Activated T-helper 17 cell treated with anti-CD3 and anti-CD28 coated beads, Interleukin-2, amount 50 U/mL, for 72 hours (primary cell): ENCODE data around the gene CDC42BPB. TPM values are rescaled to one million over a fixed set of nuclear protein-coding genes. Genes with fewer than 3 reads are reported as not detected.

Experiments used
- ATAC-seq: fragments of 150-1000 bp; cut with Tn5 transposase; replicated peaks from 2 replicates; pipeline ENCODE4 v1.10.0; 2021; ENCODE audit warnings: mild to moderate bottlenecking, moderate library complexity
- H3K27ac Mint-ChIP-seq: one replicate; pipeline ENCODE4 v1.8.0; 2022; ENCODE audit warnings: mixed read lengths
- H3K27me3 Mint-ChIP-seq: one replicate; pipeline ENCODE4 v1.8.0; 2022; ENCODE audit warnings: mixed read lengths
- H3K36me3 Mint-ChIP-seq: one replicate; pipeline ENCODE4 v1.8.0; 2022; ENCODE audit warnings: low read depth, mild to moderate bottlenecking, mixed read lengths
- H3K4me1 Mint-ChIP-seq: one replicate; pipeline ENCODE4 v1.8.0; 2022; ENCODE audit warnings: mixed read lengths
- H3K4me3 Mint-ChIP-seq: one replicate; pipeline ENCODE4 v1.8.0; 2022; ENCODE audit warnings: mild to moderate bottlenecking, mixed read lengths
- H3K9me3 Mint-ChIP-seq: one replicate; pipeline ENCODE4 v1.8.0; 2022; ENCODE audit warnings: mixed read lengths
- total RNA-seq, 2 donors: library from RNA; stranded (reverse); gene quantifications; one replicate each; pipeline ENCODE4 v1.2.3, GENCODE V29; 2022

The CDC42BPB gene
- total RNA-seq, 2 donors from 2014 or later, result 7.2 to 7.3 TPM

DNA sequence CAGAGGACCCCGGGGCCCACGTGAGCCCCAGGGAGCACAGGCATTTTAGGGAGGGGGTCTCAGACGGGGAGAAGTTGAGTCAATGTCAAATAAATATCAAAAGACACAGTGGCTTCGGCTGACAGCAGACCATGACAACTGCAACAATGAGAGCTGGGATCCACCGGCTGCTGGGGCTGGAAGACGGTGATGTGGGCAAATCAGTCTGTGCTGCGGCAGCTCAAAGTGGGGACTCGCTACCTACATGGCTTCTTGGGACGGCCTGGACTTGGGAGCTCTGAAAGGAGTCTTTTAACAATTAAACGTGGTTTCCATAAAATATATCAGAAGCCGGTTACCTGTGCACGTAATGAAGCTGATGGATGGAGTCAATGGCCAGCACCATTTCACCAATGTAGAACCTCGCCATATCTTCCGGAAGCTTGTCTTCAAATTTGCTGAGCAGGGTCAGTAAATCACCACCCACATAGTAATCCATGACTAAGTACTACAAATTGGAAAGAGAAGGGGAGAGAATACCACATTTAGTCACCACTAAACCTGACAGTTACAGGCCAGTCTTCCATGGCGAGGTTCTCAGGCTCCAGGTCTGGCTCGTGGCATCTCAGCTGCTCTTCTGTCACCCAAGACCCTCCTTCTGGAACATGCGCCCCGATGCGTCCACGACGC, 58.0 kb downstream of the CDC42BPB start:
- H3K4me1 Mint-ChIP-seq, result no peaks in the 10 kb centered on the region
- H3K9me3 Mint-ChIP-seq, result no peaks in the 10 kb centered on the region
- no peak overlapping the region for H3K4me3 Mint-ChIP-seq
- H3K36me3 Mint-ChIP-seq, result peaks cover 10% of the 10 kb centered on the region
- H3K27me3 Mint-ChIP-seq, result no peaks in the 10 kb centered on the region
- no peak overlapping the region for H3K27ac Mint-ChIP-seq
- no peak for ATAC-seq

DNA sequence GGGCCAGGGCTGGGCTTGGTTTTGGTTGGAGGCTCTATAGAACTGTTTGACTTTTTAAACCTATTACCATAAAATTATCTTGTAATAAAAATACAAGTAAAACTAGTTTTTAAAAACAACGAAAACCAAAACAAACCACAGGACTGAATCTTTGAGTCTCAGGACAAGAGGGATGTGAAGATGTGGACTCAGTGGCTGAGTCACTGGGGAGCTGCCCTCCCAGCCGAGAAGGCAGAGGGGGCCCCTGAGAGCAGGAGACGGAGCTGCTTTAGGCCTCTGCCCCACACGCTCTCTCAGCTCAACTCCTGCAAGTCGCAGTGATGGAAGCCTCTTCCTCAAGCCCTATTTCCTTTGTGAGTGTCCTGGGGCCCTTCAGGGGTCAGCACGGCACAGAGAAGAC, 59.0 kb downstream of the CDC42BPB start:
- ATAC-seq, result no peak
- no peaks in the 10 kb centered on the region for H3K9me3 Mint-ChIP-seq
- no peak overlapping the region for H3K4me3 Mint-ChIP-seq
- peaks cover 14% of the 10 kb centered on the region for H3K36me3 Mint-ChIP-seq
- H3K4me1 Mint-ChIP-seq, result no peaks in the 10 kb centered on the region
- no peaks in the 10 kb centered on the region for H3K27me3 Mint-ChIP-seq
- H3K27ac Mint-ChIP-seq, result no peak overlapping the region

DNA sequence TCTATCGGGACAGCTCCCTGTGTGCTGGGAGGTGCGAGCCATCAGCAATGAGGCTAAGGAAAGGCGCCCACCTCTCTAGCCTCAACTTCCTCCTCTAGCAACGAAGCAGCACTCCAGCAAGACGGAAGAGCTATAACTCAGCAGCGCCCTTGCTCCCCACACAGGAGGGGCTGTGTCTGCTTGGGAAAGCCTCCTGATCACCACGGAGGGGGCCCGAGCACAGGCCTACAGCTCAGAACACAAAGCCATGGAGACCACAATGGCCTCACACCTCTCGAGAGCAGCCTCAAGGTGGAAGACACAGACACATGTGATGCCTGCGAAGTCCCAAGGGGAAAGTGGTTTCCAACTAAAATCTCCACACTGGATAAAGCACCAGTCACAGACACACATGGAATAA, 60.4 kb downstream of the CDC42BPB start:
- Mint-ChIP-seq H3K4me3 (no peak overlapping the region), H3K9me3 (no peaks in the 10 kb centered on the region), H3K27me3 (no peaks in the 10 kb centered on the region), H3K27ac (no peak overlapping the region), H3K4me1 (no peaks in the 10 kb centered on the region), H3K36me3 (peaks cover 14% of the 10 kb centered on the region)
- no peak for ATAC-seq

DNA sequence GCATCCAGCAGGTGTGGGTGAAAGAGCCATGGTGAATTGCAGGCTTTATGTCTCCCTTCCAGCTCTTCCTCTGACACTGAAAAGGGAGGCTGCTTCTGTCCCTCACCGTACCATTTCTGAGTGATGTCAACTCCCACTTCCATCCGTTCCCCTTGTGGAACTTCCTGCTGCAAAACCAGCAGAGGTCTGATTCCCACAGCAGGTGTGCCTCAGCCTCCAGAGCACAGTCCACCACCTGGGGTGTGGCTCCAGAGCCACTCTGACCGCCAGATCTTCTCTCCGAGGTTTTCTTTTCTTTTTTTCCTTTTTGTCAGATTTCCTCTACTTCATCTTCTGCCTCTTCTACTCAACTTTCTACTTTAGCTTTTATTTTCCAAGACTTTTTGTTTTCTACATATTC, 62.7 kb downstream of the CDC42BPB start:
- Mint-ChIP-seq H3K27me3 (no peaks in the 10 kb centered on the region), H3K9me3 (no peaks in the 10 kb centered on the region), H3K36me3 (peaks cover 20% of the 10 kb centered on the region), H3K4me3 (no peak overlapping the region), H3K27ac (peak overlapping the region; percentile 12), H3K4me1 (no peaks in the 10 kb centered on the region)
- ATAC-seq, result no peak

DNA sequence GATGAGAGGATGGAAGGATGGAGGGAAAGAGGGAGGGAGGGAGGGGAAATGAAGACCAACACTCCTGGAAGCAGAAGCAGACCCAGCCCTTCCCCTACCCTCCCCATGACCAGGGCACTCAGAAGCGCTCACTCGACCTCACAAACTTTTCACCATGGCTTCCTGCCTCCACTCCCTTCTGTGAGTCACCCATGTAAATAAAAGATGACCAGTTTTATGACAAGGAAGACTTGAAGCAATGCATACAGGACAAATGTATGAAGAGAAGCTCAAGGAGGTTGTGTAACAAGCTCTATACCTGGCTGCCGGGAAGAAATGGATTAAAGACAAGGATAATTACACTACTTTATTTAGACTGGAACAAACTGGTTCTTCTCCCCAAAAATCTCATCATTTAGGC, 63.8 kb downstream of the CDC42BPB start:
- no peak overlapping the region for H3K27ac Mint-ChIP-seq
- H3K9me3 Mint-ChIP-seq, result peaks cover under 1% of the 10 kb centered on the region
- peaks cover 29% of the 10 kb centered on the region for H3K36me3 Mint-ChIP-seq
- H3K4me1 Mint-ChIP-seq, result no peaks in the 10 kb centered on the region
- no peak for ATAC-seq
- H3K4me3 Mint-ChIP-seq, result no peak overlapping the region
- H3K27me3 Mint-ChIP-seq, result no peaks in the 10 kb centered on the region

DNA sequence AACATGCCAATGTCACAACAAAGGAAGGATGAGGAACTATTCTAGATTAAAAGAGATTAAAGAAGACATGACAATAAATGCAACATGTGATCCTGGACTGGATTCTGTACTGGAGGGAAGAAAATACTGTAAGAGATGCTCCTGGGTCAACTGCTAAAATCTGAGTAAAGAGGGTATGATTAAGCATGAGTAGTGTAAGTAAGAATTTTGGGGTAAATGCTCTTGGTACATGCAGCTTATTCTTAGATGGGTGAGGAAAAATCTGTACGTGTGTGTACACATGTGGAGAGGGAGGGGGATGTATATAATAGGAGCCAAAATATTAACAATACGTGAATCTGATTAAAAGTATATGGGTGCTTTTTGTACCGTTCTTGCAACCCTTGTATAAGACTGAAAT, 66.0 kb downstream of the CDC42BPB start:
- Mint-ChIP-seq H3K4me3 (no peak overlapping the region), H3K4me1 (no peaks in the 10 kb centered on the region), H3K27me3 (no peaks in the 10 kb centered on the region), H3K36me3 (peaks cover 41% of the 10 kb centered on the region), H3K9me3 (peaks cover 10% of the 10 kb centered on the region), H3K27ac (no peak overlapping the region)
- ATAC-seq, result no peak

DNA sequence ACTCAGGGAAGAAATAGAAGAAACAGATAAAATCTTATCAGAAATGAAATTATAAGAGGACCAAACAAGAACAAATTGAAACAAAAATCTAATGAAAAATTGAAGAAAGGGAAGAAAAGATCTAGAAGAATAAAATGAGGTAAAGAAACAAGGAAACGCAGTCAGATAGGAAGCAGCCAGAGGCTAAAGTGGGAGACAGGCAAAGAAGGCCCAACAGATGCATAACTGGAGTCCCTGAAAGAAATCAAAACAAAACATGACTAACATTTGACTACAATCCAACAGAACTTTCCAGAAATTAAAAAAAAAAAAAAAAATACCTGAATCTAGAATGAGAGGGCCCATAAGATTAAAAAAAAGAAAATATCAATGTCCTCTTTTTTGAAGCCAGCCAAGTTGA, 69.3 kb downstream of the CDC42BPB start:
- Mint-ChIP-seq H3K9me3 (peaks cover 10% of the 10 kb centered on the region), H3K27me3 (no peaks in the 10 kb centered on the region), H3K27ac (no peak overlapping the region), H3K4me3 (no peak overlapping the region), H3K4me1 (no peaks in the 10 kb centered on the region), H3K36me3 (peaks cover 45% of the 10 kb centered on the region)
- no peak for ATAC-seq

DNA sequence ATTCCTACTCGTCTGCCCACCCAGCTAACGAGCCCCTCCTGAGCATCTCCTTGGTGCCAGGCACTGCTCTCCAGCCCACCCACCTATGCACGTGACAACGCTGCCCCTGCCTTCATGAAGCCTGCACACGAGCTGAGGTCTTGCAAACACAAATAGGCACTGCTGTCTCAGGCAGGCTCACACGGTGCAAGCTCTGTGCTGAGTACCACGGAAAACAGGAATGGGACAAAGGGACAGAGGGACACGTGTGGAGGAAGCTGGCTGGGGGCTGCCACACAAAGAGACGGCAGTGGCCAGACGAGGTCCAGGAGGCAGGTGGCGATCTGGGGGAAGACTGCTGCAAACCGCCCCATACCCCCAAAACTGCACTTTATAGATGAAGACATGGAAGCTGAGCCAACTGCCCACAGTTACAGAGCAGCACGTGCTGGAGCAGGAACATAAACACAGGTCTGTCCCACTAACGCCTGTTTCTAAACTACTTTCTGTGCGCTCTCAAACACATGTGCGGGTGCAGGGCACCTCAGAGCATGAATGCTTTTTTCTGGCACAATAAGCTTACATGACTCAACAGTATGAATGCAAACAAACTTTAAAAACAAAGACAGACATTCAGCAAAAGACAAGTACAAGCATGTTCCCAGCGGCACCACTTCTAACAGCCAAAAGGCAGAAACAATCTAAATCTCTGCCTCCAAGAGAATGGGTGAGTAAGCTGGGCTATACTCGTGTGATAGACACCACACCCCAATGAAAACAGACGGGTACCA, 70.4 kb downstream of the CDC42BPB start:
- Mint-ChIP-seq H3K4me1 (no peaks in the 10 kb centered on the region), H3K27me3 (no peaks in the 10 kb centered on the region), H3K4me3 (no peak overlapping the region), H3K36me3 (peaks cover 45% of the 10 kb centered on the region), H3K27ac (no peak overlapping the region), H3K9me3 (peaks cover 10% of the 10 kb centered on the region)
- no peak for ATAC-seq

DNA sequence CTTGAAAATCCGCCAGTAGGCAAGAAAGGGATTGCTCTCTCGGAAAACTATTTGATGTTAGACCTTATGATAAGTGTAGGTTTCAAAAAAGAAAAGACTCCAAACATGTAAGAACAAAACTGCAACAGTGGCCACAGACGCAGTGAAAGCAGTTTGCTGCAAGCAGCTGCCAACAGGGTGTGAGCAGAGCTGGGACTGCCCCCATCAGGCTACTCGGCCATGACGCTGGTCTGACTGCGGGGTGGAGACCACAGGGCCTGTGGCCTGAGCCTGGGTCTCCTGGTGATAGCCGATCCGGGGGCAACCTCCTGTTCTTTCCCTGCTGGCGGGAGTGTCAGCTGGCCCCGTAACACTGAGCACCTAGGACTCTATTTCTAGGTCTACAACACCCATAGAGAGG, 71.7 kb downstream of the CDC42BPB start:
- Mint-ChIP-seq H3K27ac (no peak overlapping the region), H3K4me3 (no peak overlapping the region), H3K4me1 (no peaks in the 10 kb centered on the region), H3K9me3 (peaks cover 10% of the 10 kb centered on the region), H3K27me3 (no peaks in the 10 kb centered on the region), H3K36me3 (peaks cover 45% of the 10 kb centered on the region)
- ATAC-seq, result no peak

DNA sequence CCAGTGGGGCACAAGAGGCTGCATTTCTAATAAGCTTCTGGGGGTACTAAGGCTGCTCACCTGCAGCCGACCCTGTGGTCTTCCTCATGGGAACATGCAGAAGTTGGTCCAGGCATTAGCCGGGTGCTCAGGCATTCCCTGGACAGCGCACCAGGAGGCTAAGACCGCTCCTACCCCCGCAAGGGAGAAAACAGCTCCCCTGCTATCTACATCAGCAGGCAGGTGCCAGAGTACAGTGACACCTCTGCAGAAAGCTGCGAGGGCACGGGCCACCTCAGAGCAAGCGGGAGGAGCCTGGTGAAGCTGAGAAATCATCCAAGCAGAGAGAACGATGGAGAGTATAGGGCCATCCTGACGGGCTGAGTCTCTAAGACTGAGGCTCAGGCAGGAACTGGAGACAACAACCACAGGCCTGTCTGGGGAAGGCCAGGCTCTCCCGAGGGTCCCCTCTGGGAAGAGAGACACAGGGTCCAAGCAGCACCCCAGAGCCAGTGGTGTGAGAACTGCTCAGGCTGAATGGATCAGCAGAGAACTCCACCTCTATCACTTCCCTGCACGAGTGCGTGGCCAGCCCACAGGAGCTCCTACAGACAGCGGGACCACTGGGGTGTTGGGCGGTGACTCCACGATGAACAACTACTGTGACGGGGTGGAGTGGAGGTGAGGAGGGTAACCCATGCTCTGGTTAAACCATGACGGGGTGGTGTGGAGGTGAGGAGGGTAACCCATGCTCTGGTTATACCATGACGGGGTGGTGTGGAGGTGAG, 72.8 kb downstream of the CDC42BPB start:
- peaks cover 10% of the 10 kb centered on the region for H3K9me3 Mint-ChIP-seq
- H3K4me3 Mint-ChIP-seq, result no peak overlapping the region
- H3K36me3 Mint-ChIP-seq, result peaks cover 39% of the 10 kb centered on the region
- ATAC-seq, result no peak
- no peak overlapping the region for H3K27ac Mint-ChIP-seq
- H3K27me3 Mint-ChIP-seq, result no peaks in the 10 kb centered on the region
- no peaks in the 10 kb centered on the region for H3K4me1 Mint-ChIP-seq

DNA sequence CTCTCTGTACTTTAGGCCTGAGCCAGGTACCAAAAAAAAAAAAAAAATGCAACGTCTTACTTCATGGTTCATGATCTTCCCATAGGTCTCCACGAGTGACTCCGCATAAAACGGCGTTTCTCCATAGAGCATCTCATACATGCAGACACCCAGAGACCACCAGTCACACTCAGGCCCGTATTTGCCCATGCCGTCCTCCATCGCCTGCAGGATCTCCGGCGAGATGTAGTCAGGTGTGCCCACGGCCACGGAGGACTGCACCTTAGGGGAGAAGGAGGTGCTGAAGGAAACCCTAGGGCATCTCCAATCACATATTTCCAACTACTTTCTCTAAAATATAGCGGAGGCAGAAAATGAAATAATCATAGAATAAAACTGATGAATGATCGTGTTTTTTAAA, 73.9 kb downstream of the CDC42BPB start:
- ATAC-seq, result no peak
- no peaks in the 10 kb centered on the region for H3K27me3 Mint-ChIP-seq
- H3K27ac Mint-ChIP-seq, result no peak overlapping the region
- no peaks in the 10 kb centered on the region for H3K4me1 Mint-ChIP-seq
- H3K9me3 Mint-ChIP-seq, result peaks cover 9% of the 10 kb centered on the region
- peaks cover 28% of the 10 kb centered on the region for H3K36me3 Mint-ChIP-seq
- H3K4me3 Mint-ChIP-seq, result no peak overlapping the region

DNA sequence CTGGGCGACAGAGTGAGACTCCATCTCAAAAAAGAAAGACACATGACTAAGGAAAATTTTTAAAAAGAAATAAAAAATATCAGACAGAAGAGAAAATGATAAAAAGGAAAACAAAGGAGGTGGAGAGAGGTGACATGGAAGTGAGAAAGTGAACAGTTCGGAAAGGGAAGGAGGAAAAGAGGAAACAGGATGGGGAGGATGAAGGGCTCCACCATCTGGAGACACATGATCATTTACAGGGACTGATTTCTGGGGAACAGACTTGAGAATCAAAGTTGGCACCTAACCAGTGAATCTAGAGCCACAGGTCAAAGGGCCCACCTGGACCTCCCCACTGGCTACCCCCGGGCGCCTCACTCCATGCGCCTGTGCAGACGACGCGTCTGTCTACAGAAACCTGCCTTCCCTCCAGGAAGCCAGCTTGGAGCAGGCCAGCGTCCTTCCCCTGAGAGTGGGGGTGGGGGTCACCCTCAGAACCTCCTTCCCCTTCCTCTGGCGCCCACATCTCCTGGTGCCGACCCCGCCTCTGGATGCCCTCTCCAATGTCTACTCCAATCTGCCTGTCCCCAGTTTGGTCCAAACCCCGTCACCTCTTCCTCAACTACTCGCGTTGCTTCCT, 74.4 kb downstream of the CDC42BPB start:
- H3K36me3 Mint-ChIP-seq, result peaks cover 23% of the 10 kb centered on the region
- H3K27me3 Mint-ChIP-seq, result no peaks in the 10 kb centered on the region
- H3K4me1 Mint-ChIP-seq, result no peaks in the 10 kb centered on the region
- H3K9me3 Mint-ChIP-seq, result peaks cover 4% of the 10 kb centered on the region
- ATAC-seq, result no peak
- no peak overlapping the region for H3K4me3 Mint-ChIP-seq
- no peak overlapping the region for H3K27ac Mint-ChIP-seq

DNA sequence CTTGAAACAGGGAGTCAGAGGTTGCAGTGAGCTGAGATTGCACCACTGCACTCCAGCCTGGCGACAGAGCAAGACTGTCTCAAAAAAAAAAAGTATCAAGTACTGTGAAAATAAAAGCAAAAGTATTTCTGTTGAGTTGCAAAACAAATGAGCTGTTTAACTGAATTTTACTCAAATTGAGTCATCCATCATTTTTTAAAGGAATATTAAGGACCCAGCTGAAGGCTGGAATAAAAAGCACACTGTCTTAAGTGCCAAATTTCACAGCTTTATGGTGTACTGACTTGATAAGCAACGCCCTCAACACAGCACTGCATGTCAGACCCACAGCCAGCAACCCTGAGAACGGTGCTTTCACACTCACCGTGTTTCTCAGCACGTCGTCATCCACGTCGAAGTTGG, 76.9 kb downstream of the CDC42BPB start:
- H3K27ac Mint-ChIP-seq, result no peak overlapping the region
- peaks cover 11% of the 10 kb centered on the region for H3K36me3 Mint-ChIP-seq
- ATAC-seq, result no peak
- no peaks in the 10 kb centered on the region for H3K4me1 Mint-ChIP-seq
- H3K27me3 Mint-ChIP-seq, result no peaks in the 10 kb centered on the region
- H3K4me3 Mint-ChIP-seq, result no peak overlapping the region
- no peaks in the 10 kb centered on the region for H3K9me3 Mint-ChIP-seq

DNA sequence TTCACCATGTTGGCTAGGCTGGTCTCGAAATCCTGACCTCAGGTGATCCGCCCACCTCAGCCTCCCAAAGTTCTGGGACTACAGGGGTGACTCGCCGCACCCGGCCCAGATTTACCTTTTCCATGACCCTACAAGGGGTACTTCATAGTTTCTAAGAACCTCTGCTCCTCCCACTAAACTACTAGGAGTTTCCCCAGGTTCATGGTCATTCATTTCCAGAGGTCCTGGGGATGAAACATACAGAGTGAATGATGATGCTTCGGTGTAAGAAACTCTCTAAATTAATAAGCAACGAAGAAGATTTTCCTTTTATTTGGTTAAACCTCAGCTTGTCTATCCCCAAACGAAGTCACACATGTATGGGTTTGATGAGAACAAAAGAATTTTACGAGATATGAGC, 77.9 kb downstream of the CDC42BPB start:
- Mint-ChIP-seq H3K36me3 (peaks cover 18% of the 10 kb centered on the region), H3K4me3 (no peak overlapping the region), H3K27me3 (no peaks in the 10 kb centered on the region), H3K9me3 (no peaks in the 10 kb centered on the region), H3K4me1 (no peaks in the 10 kb centered on the region), H3K27ac (no peak overlapping the region)
- ATAC-seq, result peak; percentile 78
